NCI-H146 treated with DMSO at 0.1 percent for 48 hours (cell line): ENCODE results near the gene BCOR.

ENCODE experiments used
- DNase-seq: peaks from one replicate; lab custom pipeline; 2025; ENCODE audit not compliant: unreplicated experiment; lab: John Stamatoyannopoulos, UW

Gene BCOR

DNA sequence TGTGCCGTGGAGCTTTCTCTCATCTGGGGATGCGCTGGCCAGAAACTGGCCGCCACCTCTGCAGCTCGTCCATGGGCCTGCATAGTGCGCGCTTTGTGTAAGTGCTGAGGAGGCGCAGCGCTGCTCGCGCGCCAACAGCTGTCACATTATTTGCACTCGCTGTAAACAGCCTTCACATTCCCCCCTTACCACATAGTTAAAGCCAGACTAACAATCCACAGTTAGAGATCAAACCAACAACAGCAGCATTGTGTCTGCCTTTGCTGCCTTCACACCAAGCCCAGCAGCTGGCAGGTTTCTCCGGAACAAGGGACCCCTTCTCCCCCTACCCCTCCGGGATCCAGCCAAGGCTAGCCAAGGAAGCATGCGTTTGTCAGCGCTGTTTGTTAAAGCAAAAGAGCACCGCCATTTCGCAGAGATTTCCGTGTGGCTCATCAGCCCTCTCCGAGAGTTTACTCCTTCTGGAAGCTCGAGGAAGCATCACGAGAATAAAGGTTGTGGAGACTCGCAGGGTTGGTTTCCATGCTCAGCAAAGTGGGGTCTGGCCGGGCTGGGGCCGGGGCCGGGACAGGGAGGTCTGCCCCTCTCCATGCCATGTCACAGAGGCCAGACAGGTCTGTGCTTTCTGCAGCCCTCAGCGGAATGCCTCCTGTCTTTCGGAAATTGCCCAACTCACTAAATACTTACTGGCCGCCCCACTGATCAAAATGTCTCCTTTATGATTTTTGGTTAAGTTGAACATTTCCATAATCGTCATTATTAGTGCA lies 11.0 kb downstream of the BCOR start:
- no peak for DNase-seq

DNA sequence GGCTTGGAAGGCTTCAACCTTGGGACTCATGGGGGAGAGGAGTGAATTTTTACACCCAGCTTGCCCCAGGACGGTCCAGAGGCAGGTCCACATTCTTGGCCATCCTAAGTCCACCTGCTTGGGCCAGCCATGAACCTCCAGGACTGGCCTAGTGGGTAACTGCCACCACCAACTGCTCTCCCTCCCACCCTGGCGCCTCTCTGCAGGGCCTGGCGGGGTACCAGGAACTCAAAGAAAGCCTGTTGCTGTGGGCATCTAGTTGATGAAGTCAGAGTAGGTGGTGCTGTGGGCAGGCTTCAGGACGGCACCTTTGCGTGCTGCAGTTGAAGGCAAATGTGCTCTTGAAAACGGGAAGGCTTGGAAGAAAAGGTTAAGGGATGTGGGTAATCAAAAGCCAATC lies 12.0 kb downstream of the BCOR start:
- no peak for DNase-seq

DNA sequence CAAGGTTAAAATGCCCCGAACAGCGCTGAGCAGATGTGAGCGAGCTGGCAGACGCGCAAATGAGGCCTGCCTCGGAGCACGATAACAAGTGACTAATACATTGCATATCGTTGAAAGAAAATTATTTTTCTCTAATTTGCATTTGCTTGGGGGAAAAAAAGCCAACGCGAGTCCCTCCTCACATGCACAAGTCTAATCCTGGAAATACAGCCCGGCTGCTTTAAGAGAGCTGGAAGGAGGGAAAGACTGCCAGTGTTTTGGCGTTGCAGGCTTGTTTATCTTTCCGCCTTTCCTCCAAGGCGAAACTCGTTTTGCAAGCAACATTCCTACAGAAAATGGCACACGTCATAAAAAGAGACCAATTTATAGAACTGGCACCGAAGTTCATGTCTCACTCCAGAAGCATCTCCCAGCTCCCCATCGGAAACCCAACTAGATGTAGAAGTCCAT lies 12.6 kb downstream of the BCOR start:
- DNase-seq: no peak

DNA sequence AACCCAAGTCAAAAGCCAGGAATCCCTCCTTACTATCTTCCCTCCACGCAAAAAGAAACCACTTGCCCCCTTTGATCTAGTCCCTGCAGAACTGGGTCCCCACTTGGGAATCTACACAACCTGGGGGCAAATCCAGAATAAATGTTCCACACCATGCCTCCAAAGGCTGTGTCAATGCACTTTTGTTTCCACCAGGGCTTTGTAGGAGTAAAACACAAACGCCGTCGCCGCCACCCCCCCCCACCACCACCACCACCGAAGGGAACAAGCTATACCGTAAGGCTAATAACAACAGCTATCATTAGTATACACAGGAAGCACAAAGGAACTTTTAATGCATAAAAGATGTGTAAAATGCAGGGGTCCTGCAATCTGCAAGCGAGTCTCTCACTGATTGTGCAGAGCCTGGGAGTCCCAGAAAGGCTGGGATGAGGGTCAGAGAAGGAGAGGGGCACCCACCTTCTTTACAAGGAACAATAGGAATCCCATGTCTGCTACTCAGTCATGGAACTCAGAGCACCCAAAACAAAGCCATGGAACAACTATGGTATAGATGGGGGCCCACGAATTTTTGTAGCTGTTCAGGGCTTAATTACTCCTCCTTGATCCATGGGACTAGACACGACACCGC lies 13.2 kb downstream of the BCOR start:
- DNase-seq: no peak

DNA sequence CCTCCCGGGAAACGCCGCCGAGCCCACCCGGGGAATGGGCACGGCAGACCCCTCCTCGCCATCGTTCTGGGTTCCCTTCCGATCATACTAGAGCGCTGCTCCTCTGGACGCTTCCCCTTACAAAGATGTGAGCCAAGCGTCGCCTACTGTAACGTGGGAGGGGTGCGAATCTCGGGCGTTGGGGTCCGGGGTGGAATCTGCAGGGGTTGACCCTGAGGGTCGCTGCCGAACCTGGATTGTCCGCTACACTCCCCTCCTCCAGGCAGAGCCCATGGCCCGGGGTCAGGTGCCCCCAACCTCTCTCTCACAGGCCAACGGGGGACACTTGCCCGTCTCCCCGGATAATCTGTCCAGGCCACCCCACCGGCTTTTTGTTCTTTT lies 13.8 kb downstream of the BCOR start:
- no peak for DNase-seq

DNA sequence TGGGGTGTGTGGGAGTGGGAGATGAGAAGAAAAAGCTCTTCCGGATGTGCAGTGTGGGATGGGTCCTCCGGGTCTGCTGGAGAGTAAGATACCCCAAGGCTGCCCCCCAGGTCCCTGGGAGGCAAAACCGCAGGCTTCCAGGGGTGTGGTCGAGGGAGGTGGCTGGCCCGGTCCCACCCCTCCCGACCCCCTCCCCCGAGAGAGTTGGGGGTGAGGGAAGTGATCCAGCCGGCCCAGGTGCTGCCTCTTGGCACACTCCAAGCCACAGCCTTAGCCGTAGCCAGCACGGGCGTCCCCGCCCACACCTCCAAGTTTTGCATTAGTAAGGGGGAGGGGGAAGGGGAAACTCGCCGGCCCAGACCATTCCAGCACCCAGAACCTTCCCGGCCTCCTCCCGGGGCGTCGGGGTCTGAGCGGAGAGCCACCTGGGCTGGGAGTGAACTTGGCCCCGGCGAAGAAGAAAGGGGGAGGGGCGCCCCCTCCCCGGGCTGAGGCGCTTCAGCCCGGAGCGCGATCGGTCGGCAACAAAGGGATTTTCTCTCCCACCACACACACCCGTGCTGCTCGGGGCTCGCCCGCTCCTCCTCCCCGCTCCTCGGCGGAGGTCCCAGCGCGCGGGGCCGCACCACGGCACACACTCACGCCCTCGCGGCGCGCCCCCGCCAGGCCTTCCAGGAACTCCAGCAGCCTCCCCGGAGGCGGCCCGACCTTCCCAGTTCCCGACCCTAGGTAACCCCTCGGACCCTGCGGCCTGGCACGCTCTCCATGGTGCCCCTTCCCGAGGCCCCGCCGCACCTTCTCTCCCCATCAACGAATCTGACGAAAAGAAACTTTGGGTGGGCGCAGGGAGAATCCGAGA lies 14.4 kb downstream of the BCOR start:
- no peak for DNase-seq

DNA sequence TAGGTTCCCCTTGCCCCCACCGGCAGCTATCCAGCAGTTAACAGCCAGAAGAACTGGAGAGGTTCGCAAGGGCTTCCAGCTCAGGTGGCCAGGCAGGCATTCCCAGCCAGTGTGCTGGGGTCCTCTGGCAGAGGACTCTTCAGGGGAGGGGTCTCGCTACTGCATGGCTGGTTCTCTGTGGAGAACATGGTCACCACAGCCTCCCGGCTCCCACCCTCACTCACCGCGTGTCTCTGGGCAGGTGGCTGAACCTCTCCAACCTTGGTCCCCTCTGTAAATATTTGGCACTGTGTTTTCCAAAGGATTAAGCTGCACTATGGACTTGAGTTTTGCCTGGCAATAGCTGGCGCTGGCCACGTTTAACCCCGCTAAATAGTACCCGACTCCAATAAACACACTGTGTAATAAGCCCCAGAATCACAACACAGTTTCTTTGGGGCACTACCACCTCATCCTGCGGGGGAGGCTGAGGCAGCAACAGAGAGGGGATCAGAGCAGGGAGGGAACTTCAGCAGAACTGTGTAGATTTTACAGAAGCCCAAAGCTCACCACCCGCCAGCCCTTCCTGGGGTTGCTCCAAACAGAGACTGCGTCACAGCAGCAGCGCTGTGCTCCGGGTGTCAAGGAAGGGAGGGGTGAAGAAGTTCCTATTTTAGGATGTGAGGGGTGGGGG lies 15.2 kb downstream of the BCOR start:
- DNase-seq: no peak

DNA sequence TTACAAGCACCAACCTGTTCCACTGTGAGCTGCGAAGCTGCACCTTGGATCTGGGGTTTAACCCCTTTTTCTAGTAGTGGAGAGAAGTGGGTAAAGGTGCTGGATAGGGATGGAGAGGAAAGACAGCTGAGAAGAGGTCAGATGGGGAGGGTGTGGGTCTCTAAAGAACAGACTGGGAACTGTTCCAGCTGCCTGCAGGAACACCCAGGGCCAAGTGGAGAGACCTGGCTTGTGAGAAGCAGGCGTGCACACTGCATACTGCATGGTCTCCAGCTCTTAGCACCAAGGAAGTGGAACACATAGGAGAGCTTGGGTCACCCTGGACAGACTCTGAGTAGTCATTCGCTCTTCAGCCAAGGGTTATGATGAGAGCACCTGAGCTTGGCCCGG lies 16.1 kb downstream of the BCOR start:
- DNase-seq: no peak

DNA sequence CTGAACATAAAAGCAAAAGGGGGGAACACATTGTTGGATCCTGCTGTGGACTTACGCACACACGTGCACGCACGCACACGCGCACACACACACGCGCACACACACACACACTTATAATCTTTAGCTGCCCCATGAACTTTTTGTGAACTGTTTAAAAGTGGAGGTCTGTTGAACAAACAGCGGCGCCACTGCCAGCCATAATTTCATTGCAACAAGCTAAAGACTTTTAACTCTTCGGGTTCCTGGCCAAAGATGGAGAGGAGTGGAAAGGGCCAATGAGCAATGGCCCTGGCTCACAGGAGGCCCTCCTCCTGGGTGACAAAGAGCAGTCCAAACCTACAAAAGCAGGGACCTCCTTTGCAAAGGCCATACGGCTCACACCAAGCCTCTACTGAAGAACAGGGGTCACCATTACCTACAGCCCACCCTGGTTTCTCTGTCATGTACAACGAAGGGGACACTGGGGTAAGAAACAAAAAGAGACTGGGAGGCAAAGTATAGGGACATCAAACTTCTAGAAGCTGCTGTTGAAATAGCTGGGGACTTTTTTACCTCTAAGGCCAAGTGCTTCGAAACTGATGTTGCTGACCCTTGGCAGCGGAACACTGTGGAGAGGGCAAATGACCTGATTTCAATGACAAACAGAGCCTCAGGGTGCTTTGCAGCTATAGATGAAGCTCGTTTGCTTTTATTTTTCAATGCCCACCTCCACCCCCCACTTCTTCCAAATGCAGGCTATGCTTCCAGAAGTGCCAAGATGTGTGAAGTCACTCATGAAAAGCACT lies 16.7 kb downstream of the BCOR start:
- DNase-seq: no peak

DNA sequence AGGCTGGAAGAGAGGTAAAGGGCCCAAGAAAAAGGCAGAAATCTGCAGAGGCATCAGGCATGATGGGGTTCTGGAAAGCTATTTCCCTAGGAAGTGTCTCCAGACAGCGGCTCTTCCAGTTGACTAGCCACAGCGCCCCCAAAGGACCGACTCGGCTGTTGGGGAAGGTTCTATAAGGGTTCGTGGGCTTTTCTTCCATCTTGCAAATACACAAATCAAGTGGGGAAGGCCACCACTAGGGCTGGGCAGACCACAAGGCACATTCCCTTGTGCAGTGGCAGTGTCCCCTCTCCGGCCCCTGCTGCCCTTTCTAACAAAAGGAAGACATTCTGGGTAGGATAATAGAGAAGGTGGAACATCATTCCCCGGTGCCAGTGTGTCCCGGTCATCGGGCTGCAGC lies 18.2 kb downstream of the BCOR start:
- DNase-seq: no peak

DNA sequence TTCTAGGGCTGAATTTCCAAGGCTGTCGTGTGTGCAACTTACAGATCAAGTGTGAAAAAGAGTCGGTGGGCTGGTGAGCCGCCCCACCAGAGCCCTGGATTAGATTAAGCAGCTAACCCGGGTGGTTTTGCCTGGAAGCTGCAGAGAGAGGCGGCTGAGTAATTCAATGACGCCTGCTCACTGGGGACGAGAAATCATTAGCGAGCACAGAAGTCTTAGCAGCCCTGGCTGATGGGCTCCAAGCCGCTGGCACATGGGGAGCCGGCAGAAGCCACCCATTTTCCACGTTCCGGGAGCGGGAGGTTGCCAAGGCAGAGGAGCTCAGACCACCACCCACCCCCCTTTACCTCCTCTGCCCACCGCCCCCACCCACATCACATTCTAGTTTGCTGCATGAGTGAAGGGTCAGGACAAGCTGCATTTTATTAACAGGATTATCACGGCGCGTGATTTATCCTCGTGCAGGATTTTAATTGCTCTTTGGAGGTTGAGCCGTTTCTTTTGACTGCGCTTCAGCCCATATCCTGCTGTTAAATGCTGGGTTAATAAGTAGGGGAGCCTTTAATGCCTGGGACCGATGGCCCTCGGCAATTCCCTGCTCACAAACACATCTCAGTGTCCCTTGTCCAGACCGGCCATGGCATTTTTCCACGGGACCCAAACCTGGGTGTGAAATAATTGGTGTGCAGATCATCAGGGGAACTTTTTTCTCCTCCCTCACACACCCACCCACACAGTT lies 19.1 kb downstream of the BCOR start:
- no peak for DNase-seq

DNA sequence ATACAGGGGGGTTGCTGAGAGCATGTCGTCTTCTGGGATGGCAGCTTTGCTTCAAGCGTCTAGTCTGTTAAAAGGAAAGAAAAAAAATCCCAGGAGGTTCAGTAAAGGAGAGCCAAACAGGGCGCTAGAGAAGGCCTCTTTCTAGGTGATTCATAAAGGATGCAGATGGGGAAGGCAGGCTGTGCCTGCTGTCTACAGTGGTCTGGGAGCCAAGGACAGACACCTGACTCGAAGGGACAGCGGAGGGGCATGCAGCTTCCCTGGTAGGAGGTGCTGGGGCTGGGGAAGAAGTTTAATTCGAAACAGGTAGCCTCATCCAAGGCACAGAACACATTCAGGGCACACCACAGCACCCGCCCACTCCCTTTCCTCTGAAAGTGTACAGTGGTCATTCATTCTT lies 19.9 kb downstream of the BCOR start:
- DNase-seq: no peak

DNA sequence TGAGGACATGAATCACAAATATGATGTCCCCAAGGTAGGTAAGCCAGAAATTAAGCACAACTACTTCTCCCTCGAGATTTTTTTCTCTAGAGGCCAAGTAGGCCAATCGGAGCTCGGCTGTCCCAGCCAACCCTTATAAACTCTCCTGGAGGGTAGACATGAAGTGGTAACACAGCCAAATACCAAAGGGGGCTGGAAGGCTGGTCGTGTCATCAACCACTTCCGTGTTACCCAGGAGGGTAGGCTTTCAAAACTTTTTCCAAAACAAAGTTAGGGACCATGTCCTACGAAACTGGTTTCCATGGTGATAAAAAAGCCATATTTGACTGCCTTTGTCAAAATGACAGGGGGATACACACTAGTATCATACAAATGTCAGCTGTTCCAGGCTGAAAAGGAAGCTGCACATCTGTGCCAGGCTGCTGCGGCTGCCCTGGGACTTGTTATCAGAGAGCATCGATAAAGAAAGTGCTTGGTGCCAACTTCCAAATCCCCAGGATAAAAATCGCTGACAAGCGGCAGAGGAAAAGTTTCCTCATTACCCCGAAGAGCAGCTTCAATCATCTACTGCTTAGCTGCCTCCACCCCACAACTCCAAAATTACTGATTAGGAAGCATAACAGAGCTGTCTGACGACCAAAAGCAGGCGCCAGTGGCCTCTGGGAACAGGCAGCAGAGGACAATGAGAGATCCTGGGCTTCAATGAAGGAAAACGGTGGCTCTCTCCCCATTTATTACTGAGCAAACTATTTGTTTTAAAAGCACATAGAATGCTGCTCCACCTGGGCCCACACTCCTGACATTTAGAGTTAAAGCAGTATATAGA lies 20.8 kb downstream of the BCOR start:
- no peak for DNase-seq

DNA sequence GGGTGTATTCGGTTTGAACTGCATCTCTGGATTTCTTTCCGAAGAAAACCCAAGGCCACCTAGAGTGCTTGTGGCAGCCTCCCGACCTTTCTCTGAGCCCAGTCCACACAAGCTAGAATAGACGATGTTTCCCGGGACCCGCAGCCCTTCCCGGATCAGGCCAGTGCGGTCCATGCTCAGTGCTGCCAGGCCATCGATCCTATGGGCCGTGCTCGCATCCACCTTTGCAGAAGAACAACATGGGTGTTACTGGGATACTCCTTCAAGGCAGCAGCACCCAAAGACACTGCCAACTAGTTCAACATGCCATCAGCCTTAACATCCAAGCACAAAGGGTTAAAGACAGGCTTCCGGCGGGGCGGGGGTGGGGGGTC lies 22.8 kb downstream of the BCOR start:
- DNase-seq: no peak

DNA sequence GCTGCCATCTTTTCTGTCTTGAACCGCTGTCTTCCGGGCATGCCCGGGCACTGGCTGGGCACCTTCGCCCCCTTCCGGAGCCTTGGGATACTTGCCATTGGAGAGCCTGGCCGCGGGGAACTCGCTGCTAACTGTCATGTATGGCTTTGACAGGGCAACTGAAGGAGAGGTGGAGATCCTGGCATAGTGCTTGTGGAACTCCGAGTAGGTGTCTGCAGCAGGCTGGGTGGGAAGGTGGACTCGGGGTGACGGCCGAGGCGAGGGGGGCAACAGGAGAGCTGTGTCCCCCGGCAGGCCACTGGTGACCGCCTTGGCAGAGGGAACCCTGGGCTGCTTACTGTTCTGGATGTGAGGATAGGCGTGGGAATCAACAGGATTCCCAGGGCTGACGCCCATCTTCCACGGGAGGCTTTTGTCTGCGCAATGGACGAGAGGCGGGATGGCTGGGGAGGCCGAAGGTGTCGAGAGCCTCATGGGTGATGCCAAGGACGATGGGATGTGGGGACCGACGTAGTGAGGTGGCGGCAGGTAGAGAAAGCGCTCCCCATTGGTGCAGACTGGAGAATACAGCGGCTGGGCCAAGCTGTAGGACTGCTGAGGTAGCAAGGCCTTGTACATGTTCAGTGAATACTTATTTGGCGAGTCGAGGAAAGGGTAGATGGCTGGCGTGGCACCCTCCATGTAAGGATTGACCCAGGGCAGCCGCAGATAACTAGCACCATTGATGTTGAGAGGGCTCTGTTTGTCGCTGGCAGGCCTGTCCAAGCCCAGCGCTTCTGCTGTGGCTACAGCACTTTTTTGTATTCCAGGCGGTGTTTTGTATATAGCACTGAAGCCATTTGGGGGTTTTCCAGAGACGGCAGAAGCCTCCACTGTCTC lies 23.4 kb downstream of the BCOR start:
- DNase-seq: no peak

DNA sequence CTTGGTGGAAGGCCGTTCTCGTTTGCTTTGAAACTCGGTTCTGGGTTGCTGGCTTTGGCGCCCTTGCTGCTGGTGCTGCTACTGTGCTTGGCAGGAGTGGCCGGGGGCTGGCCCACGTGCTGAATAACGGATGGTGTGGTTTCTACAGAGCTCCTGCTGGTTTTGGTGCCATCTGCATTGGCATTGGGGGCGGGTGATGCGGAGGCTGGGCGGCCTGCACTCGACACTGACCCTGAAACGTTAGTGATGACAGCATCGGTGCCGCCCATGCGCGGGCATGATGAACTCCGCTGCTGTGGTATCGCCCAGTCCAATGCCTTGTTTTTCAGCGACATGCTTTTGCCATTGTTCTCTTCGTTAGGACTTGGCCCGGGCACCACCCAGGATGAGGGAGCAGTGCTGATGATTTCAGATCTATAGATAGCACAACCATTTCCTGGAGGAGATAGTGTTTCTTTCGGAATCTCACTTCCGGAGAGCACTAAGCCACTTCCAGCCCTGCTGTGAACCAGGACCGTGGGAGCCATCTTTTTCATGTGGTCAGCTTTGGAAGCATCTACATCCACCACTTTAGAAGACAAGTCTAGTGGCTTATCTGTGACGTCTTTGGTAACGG lies 24.2 kb downstream of the BCOR start:
- no peak for DNase-seq

DNA sequence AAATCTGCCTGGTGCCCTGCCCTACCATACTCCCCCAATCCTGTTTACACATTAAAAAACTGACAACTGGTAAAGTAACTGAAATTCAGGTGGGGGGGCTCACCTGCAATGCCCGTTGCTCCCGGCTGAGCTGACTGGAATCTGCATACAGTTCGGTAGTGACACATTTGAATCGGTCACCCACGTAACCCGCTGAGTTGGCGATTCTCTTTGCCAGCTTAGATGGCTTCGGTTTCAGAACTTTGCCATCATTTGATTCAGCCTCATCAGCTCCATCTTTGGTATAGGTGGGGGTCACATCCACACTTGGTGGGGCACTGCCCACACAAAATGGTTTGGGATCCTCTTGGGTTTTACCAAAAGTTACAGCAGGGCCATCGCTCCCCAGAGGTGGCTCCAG lies 25.5 kb downstream of the BCOR start:
- DNase-seq: no peak

DNA sequence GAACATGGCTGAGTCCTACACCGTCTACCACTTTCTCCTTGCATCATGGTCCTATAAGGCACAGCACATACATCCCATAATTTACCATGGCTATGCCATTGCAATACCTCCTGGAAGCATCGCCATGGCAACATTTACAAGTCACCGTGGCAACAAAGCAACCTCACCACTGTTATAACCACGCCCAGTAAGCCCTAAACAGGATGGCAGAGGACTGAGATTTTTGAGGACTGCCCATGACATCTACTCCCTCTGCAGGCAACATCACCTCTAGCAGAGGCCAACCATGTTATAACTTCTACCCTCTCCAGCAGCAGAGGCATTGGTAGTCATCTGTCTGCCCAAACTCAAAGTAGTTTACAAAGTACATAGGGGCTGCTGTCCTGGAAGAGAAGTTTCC lies 29.7 kb downstream of the BCOR start:
- no peak for DNase-seq
